Fibroblast of the aortic adventitia (primary cell): ENCODE measurements around the gene OLA1. TPM values are rescaled to one million over a fixed set of nuclear protein-coding genes. Genes with fewer than 3 reads are reported as not detected.

Source experiments
- DNase-seq: peaks from one replicate; pipeline ENCODE4 v3.0.0-alpha.2; 2010; ENCODE audit warnings: low read depth
- H3K4me3 ChIP-seq: 2 replicates; pipeline ENCODE4 v1.5.1; 2011; ENCODE audit warnings: low read depth, mild to moderate bottlenecking, control low read depth, low read length, moderate library complexity
- total RNA-seq: library from RNA; depleted of rRNA; stranded (reverse); fragments of >200 nt; gene quantifications from 2 replicates; pipeline ENCODE4 v1.2.3, GENCODE V29; 2012; ENCODE audit warnings: low replicate concordance
- TF ChIP-seq, protein P1 (sequence below): IDR thresholded peaks from 2 replicates; pipeline ENCODE4 v1.5.1; 2011; ENCODE audit warnings: mild to moderate bottlenecking, low read length, control low read depth, inconsistent platforms; ENCODE audit not compliant: insufficient read depth

OLA1 gene
- total RNA-seq, 1 donor = 89.7 TPM

DNA sequence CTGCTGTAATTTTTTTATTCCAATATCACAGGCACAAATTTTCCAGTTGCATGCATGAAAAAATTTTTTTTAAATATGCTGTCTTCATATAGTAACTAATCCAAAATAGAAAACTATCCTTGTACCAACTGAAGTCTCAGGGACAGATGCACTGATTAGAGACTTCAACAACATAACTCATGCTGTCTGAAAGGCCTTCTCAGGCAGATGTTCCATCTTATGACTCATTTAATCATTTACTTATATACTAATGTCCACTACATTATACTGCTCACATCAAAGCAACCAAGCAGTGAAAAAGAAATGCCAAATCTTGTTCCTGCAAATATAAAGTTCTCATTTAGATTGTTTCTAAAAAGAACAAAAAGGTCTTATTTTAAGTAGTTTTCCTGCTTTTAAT is 53.1 kb downstream of the OLA1 start:
- TF ChIP-seq, protein P1, sequence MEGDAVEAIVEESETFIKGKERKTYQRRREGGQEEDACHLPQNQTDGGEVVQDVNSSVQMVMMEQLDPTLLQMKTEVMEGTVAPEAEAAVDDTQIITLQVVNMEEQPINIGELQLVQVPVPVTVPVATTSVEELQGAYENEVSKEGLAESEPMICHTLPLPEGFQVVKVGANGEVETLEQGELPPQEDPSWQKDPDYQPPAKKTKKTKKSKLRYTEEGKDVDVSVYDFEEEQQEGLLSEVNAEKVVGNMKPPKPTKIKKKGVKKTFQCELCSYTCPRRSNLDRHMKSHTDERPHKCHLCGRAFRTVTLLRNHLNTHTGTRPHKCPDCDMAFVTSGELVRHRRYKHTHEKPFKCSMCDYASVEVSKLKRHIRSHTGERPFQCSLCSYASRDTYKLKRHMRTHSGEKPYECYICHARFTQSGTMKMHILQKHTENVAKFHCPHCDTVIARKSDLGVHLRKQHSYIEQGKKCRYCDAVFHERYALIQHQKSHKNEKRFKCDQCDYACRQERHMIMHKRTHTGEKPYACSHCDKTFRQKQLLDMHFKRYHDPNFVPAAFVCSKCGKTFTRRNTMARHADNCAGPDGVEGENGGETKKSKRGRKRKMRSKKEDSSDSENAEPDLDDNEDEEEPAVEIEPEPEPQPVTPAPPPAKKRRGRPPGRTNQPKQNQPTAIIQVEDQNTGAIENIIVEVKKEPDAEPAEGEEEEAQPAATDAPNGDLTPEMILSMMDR = no peak
- no peak overlapping the region for H3K4me3 ChIP-seq
- no peak for DNase-seq

DNA sequence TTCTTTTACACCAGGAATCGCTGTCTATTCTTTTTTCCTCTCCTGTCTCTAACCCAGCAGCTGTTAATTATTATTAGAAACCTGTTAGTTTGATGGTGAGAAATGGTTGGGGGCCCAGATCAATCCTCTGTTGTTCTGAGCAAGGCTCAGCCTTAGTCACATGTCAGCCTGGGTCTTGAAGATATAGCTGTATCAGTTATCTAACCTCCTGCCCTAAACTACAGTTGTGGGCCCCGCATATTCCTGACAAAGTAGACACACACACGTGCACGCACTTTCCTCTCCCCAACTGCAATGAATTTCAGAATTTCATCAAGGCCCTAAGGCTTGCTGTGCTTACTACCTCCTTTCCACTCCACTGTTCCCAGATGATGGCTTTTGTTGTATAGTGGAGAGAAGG is 54.6 kb downstream of the OLA1 start:
- TF ChIP-seq, protein P1 = no peak
- no peak overlapping the region for H3K4me3 ChIP-seq
- no peak for DNase-seq

DNA sequence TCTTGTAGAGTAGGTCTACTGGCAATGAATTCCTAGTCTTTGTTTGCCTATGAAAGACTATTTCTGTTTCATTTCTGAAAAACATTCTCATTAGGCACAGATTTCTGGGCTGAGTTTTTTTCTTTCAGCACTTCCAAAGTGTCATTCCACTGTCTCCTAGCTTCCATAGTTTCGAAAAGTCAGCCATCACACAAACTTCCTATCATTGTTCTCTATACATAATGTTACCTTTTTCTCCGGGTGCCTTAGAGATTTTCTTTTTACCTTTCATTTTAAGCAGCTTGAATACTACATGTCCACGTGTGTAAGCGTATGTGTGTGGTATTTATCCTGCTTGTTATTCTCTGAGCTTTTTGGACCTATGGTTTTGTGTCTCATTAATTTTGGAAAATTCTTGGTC is 55.7 kb downstream of the OLA1 start:
- no peak overlapping the region for H3K4me3 ChIP-seq
- DNase-seq = no peak
- TF ChIP-seq, protein P1 = no peak

DNA sequence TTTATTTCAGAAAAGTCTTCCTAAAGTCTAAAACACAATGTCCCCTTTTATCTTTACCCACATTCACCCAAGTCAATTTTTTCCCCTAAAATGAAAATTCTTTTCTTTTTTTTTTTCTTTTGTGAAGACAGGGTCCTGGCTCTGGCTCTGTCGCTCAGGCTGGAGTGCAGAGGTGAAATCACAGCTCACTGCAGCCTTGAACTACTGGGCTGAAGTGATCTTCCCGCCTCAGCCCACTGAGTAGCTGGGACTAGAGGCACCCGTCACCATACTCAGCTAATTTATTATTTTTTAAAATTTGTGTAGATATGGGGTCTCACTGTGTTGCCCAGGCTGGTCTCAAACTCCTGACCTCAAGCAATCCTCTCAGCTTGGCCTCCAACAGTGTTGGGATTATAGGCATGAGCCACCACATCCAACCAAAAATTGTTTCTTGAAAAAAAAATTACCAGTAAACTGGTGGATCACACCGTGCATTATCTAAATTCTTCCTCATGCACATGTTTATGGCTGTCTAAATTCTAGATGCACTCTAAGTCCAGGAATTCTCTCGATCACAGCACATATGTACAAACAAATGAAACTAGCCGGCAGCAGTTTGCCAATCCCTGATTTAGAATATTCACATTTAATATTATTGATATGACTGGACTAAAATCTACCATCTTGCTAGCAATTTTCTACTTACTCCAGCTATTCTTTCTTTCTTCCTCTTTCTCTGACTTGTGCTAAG is 56.8 kb downstream of the OLA1 start:
- TF ChIP-seq, protein P1 = no peak
- DNase-seq = no peak
- no peak overlapping the region for H3K4me3 ChIP-seq

DNA sequence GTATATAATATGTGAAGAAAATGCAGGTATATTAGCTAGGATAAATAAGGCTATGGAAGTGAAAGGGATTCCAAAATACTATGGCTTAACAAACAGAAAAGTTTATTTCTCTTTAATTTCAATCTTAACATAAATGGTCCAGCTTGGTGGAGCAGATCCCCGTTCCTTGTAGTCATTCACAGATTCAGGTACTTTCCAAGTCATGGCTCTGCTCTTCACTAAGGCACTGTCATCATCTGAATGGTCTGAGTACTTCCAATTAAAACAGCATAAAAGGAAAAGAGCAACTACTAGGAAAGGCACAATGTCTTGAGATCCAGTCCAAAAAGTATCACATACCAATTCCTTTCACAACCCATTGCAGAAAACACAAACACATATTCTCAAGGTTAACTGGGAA is 63.4 kb downstream of the OLA1 start:
- DNase-seq = no peak
- no peak overlapping the region for H3K4me3 ChIP-seq
- TF ChIP-seq, protein P1 = no peak

DNA sequence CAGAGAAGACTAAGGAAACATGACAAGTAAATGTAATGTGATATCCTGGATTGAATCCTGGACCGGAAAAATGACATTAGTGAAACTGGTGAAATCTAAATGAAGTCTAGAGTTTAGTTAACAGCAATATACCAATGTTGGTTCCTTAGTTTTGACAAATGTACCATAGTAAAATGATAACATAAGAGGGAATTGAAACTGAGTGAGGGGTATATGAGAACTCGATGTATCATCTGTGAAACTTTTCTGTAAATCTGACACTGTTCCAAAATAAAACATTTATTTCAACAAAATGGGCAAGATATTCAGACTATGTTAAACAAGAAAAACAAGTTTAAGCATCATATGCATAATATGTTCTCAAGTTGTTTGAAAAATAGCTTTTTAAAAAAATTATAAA is 63.8 kb downstream of the OLA1 start:
- TF ChIP-seq, protein P1 = no peak
- no peak for DNase-seq
- H3K4me3 ChIP-seq = no peak overlapping the region

DNA sequence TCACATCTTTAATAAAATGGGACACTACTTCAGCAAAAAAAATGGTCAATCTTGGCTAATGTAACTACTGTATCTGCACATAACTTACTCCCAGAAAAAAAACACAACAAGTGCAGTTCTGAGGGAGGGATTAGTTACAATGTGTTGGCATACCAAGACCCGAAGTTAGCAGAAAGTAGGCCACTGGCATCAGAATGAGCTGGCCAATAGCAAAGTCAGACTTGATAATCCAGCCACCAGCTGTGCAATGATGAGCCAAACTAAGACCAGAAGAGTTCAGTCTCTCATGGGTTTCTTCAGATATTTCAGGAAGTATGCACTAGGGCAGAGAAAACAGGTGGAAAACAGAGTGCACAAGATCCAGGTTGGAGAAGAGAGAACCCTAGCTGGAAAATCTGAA is 65.3 kb downstream of the OLA1 start:
- TF ChIP-seq, protein P1 = no peak
- no peak overlapping the region for H3K4me3 ChIP-seq
- no peak for DNase-seq
